DMS114 treated with DMSO at 0.1 percent for 48 hours (cell line): ENCODE results near the gene SREBF1.
"Not testable (repeated sequence)": the region's sequence is repeated elsewhere in the genome, so short reads cannot be mapped to it uniquely, and the experiment has no call there.

Experiments
- DNase-seq: peaks from one replicate; lab custom pipeline; 2025; ENCODE audit not compliant: unreplicated experiment; lab: John Stamatoyannopoulos, UW

SREBF1 gene

DNA sequence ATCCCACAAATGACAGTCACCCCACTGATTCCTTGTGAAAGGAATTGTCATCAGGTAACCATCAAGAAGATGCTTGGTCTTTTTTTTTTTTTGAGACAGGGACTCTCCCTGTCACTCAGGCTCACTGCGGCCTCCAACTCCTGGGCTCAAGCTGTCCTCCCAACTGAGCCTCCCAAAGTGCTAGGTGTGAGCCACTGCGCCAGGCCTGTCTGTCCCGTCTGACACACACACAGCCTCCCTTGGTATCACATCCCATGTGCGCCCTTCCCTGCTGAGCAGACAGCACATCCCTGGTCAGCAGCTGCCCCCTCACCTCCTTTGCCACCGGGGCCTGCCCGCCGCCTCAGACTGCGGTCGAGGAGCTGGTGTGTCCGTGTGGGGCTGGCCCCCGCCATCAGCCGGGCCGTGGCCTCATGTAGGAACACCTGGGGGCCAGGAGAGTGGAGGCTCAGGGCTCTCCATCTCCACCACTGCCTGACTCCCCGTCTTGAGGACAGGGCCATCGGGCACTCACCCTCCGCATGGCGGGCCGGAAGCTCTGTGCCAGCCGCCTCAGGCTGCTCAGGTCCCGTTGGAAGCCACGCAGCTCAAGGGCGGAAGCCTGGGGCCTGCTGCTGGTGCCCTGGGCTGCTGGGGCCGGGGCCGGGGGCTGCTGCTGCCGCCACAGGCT, 23.6 kb downstream of the SREBF1 start:
- no peak for DNase-seq

GRCh38 chr17:17812211-17813054, 24.4 kb downstream of the SREBF1 start:
- DNase-seq = no peak

DNA sequence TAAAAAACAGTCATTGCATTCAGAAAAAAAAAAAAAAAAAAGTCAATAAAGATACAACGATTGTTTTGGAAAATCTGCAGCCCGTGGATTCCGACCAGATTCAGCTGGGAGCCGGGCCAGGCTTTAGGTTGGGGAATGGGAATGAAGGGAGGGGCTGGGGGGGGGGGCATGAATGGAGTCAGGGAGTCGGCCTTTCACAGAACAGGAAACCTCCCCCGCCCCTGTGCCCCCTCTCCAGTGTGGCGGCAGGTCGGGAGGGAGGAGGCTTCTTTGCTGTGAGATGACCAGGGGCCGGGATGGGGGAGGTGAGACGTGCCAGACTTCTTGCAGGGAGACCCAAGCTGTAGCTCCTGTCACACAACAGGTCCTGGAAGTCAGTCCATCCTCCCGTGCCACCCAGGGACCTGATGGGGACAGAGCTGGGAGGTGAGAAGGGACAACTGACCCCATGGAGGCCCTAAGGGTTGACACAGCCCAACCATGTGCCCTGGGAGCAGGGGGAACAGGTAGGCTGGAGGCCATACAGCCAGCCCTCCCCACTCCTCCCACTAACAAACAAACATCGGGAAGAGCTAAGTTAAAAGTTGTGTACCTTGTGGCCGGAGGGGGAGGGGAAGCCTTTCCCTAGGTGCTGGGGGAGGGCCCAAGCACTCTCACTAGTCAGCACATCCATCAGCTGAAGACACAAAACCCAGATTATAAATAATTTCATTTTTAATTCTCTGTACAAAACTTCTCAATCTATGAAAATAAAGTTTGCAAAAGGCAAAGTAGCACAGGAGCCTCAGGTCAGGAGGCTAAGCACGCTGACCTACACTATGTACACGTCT, 25.2 kb downstream of the SREBF1 start:
- no peak for DNase-seq

DNA sequence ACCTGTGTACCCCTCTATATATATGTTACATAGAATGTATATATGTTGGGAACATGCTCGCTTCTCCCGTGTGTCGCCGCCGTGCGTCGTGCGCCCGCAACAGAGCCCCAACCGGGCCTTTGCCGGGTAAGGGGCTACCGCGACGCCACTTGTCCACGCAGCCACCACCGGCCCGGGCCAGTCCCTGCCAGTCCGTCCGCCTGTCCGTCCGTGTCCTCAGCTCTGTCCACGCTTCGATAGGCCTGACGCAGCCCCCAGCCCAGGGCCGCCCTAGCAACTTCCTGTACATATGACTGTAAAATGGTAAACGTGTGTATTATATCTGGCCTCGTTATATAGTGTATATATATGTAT, 25.9 kb downstream of the SREBF1 start:
- no peak for DNase-seq

- DNase-seq = no peak
These were observed 26.5 kb downstream of the SREBF1 start for GRCh38 chr17:17810084-17810894.

DNA sequence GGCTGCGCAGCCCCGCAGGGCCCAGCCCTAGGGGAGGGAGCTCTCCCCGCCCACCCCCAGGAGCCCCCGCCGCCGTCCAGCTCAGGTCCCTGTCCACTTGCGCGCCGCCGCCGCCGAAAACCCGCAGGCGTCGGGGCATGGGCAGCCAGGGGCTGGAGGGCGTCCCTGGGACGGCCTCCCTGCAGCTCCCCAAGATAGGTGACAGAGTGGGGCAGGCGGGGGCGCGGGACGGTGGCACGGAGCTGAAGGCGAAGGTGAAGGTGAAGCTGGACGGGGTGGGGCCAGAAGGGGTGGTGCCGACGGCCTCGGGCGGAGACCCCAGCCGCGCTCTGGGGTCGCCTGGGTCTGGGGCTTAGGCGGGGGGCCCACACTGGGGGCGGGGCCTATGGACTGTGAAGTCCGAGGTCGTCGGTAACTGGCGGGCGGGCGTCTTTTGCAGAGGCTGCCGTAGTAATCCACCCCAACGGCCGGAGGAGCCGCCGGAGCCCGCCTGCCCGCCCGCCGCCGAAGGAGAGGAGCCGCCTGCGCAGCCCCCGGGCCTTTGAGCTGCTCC, 27.2 kb downstream of the SREBF1 start:
- no peak for DNase-seq

DNA sequence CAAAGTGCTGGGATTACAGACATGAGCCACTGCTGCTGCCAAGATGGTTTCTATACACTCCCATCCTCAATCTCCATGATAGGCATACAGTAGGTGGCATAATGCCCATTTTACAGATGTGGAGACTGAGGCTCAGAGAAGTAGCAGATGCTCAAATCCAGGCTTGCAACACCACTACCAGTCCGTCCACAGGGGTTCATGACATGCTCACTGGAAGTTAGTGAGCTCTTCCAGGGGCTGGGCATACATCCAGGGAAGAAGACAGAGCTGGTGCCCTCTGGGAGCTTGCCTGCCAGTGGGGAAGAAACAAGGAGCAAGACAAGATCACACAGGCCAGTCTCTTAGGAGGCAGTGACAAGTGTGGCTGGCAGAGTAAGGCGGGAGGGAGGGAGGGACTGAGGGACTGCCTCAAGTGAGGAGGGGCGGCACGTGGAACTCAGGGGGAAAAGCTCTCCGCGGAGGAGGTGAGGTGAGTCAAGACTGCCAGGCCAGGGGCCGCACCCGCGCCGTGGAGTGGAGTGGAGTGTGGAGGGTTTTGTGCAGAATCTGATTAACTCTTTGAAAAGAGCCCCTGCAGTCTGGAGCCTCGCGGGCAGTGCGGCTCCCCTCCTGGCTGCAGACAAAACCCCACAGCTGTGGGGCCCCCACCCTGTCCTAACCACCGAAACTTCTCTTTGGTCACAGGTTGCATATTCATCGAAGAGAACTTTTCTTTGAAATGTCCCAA, 27.9 kb downstream of the SREBF1 start:
- no peak for DNase-seq

- not testable (repeated sequence) for DNase-seq
These were observed 28.6 kb downstream of the SREBF1 start for GRCh38 chr17:17808200-17808599.

DNA sequence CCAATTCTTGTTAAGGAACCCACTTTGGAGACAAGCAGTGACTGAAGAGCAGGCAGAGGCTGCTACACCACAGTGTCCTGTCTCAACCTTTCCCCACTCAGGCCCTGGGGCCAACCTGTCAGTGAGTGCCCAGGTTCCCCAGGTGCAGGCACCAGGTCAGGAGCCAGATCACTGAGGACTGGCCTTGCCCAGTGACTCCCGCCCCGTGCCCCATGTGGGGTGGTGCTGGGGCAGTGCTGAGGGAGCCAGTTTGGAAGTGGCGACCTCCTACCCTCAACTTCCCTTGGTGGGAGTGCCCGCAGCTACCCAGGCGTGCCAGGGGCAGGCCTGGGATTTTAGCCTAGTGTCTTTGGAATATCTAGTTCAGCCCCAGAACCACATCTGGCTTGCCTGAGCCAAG, 29.3 kb downstream of the SREBF1 start:
- DNase-seq = no peak

GRCh38 chr17:17806611-17807274, 30.0 kb downstream of the SREBF1 start:
- DNase-seq = no peak

GRCh38 chr17:17806035-17806434, 30.8 kb downstream of the SREBF1 start:
- DNase-seq = no peak

DNA sequence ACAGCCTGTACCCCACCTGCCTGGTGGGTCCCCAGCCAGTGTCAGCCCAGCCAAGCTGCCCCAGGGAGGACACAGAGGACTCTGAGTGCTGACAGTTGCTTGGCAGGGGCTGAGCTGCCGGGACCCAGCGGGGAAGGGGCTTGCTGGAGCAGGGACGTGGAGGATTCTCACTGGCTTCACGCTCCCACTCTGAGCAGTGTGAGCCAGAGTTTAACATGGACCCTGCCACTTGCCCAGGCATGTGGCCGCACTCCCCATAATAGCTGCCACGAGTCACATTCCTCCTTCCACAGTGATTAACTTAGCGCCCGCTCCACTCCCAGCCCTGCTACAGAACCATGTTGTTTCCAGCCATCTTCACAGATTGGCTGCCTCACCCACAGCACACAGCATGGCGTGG, 31.2 kb downstream of the SREBF1 start:
- no peak for DNase-seq

GRCh38 chr17:17804007-17804406, 32.8 kb downstream of the SREBF1 start:
- no peak for DNase-seq

DNA sequence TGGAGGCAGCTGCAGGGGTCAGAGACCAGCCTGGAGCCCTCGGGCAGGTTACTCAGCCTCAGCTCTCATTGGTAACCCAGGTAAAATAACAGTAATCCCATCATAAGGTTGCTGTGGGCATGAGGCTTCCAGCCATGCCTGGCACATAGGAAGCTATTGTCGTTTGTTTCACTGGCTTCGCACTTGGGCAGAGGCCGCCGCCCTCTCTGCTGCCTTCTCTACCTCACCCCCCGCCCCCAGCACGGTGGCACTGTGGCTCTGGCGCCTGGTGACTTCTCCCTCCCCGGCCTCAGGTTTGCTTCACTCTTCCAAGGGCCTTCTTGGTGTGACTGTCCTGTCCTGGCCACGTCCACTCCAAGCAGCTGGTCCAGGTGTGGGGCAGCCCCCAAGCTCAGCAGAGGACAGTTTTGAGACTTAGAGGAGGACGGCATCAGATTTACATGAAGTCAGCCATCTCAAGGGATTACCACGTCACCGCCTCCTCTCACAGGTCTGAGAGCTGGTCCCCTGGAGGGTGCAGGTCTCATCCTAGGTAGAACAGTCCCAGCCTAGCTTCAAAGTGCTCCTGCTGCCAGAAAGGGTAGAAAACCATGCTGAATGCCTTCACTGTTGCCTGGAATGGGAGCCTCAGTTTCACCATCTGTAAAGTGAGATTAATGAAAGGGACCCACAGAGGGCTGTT, 34.8 kb downstream of the SREBF1 start:
- DNase-seq = no peak

DNA sequence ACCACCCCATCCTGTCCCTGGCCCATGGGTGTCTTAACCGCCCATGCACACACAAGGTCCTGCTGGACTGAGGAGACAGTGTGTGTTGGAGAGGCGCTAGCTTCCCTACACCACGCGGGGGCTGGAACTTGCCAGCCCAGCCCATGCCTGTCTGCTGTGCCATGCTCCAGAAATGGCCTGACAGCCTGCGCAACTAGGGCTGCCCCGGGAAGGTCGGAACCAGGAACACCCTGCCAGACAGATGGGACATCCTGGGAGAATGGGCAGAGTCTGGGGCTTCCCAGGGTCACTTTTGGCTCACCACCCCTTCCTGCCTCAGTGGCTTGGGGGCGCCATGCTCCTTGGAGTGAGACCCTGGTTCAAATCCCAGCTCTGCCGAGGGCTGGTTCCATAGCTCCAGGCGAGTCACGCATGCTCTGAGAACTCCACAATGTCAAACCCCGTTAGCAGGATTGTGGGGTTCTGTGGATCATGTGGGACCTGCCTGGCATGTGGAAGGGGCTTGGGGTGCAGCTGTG, 36.2 kb downstream of the SREBF1 start:
- DNase-seq = no peak

GRCh38 chr17:17798573-17799255, 38.1 kb downstream of the SREBF1 start:
- DNase-seq = no peak

DNA sequence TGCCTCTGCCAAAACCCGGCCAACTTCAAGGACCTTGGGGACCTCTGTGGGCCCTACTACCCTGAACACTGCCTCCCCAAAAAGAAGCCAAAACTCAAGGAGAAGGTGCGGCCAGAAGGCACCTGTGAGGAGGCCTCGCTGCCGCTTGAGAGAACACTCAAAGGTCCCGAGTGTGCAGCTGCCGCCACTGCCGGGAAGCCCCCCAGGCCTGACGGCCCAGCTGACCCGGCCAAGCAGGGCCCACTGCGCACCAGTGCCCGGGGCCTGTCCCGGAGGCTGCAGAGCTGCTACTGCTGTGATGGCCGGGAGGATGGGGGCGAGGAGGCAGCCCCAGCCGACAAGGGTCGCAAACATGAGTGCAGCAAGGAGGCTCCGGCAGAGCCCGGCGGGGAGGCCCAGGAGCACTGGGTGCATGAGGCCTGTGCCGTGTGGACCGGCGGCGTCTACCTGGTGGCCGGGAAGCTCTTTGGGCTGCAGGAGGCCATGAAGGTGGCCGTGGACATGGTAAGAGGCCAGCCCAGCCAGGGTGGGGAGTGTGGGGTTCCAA, 38.7 kb downstream of the SREBF1 start:
- DNase-seq = no peak
